ENCODE data around the gene TSPY9.
"Not testable (repeated sequence)": the region's sequence is repeated elsewhere in the genome, so short reads cannot be mapped to it uniquely, and the experiment has no call there.

The TSPY9 gene

DNA sequence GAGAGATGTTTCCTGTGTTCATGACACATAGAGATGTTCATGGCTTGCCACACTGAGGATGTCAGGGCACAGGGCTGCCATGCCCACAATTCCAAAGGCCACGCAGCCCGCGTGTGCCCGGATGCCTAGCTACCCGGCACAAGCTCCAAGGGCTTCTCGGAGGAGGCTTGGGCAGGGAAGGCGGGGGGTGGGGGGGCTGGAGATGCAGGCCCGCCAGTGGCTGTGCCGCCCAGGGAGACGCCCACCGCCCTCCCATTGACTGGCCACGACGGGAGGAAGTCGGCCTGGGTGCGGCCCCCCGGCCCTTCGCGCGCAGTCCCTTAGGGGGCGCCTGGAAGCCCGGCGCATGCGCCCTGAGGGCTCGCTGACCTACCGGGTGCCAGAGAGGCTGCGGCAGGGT, at the start of gene TSPY9:
TSS of gene TSPY9 (plus strand) at position 301 of the 400 bp plus-strand sequence. CDS start at position 347, 46 bp downstream.
- not testable (repeated sequence) for H3K27ac ChIP-seq (ENCODE audit: low read depth, low read length); H3K36me3 ChIP-seq (ENCODE audit: control insufficient read depth, insufficient read depth, low read length); H3K27me3 ChIP-seq (ENCODE audit: control insufficient read depth, insufficient read depth, low read length); H3K9ac ChIP-seq (ENCODE audit: low read length); H3K4me3 ChIP-seq (ENCODE audit: low read length); H3K4me1 ChIP-seq (ENCODE audit: control insufficient read depth, insufficient read depth, low read length)

- H3K9ac ChIP-seq (ENCODE audit: low read length); H3K27ac ChIP-seq (ENCODE audit: low read depth, low read length): not testable (repeated sequence)
These were observed 20.4 kb upstream of the TSPY9 start, which contains the start of gene TSPY1 for GRCh38 chrY:9466655-9467054. Gene TSPY1, plus strand, starts transcription at chrY:9466955. Its CDS starts 46 bp downstream, at chrY:9467001.

GRCh38 chrY:9504396-9504795, 17.3 kb downstream of the TSPY9 start:
- H3K27me3 ChIP-seq (ENCODE audit: control insufficient read depth, insufficient read depth, low read length); H3K9ac ChIP-seq (ENCODE audit: low read length); H3K4me1 ChIP-seq (ENCODE audit: control insufficient read depth, insufficient read depth, low read length); H3K4me3 ChIP-seq (ENCODE audit: low read length); H3K36me3 ChIP-seq (ENCODE audit: control insufficient read depth, insufficient read depth, low read length); H3K27ac ChIP-seq (ENCODE audit: low read depth, low read length): not testable (repeated sequence)

More at GRCh38 chrY:9466655-9467054, 20.4 kb upstream of the TSPY9 start, which contains the start of gene TSPY1:
- H3K36me3 ChIP-seq (ENCODE audit: control insufficient read depth, insufficient read depth, low read length); H3K4me1 ChIP-seq (ENCODE audit: control insufficient read depth, insufficient read depth, low read length); H3K27me3 ChIP-seq (ENCODE audit: control insufficient read depth, insufficient read depth, low read length); H3K4me3 ChIP-seq (ENCODE audit: low read length): not testable (repeated sequence)

DNA sequence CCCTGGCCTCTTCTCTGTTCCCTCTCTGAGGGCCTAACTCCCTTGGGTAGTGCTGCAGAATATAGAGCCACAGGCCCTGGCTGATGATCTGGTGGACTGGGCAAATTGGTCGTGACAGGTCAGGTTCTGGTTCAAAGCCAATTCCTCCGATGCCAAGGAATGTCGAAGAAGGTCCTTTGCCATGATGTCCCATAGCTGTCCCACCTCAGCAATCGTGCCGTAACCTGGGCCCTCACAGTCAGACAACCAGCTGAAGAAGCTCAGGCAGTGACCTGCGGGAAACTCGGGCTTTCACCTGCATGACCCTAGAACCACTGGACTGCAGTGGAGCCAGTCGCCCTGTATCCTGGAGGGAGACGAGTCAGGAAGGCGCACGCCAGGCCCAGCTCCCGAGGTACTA, 29.2 kb downstream of the TSPY9 start:
- H3K27me3 ChIP-seq (ENCODE audit: control insufficient read depth, insufficient read depth, low read length); H3K9ac ChIP-seq (ENCODE audit: low read length); H3K4me1 ChIP-seq (ENCODE audit: control insufficient read depth, insufficient read depth, low read length); H3K27ac ChIP-seq (ENCODE audit: low read depth, low read length); H3K36me3 ChIP-seq (ENCODE audit: control insufficient read depth, insufficient read depth, low read length); H3K4me3 ChIP-seq (ENCODE audit: low read length): not testable (repeated sequence)

GRCh38 chrY:9527580-9527979, 40.5 kb downstream of the TSPY9 start, which contains the start of gene TSPY10:
Gene TSPY10, plus strand, starts transcription at chrY:9527880. Its CDS starts 46 bp downstream, at chrY:9527926.
- H3K36me3 ChIP-seq (ENCODE audit: control insufficient read depth, insufficient read depth, low read length); H3K4me1 ChIP-seq (ENCODE audit: control insufficient read depth, insufficient read depth, low read length); H3K27me3 ChIP-seq (ENCODE audit: control insufficient read depth, insufficient read depth, low read length); H3K4me3 ChIP-seq (ENCODE audit: low read length); H3K9ac ChIP-seq (ENCODE audit: low read length); H3K27ac ChIP-seq (ENCODE audit: low read depth, low read length): not testable (repeated sequence)
